Measurements from ENCODE around the gene TRIM34.
A peak's percentile ranks its signal among the peaks of the same experiment; 100 is the strongest.
"Not testable (repeated sequence)": the region's sequence is repeated elsewhere in the genome, so short reads cannot be mapped to it uniquely, and the experiment has no call there.

The TRIM34 gene

DNA sequence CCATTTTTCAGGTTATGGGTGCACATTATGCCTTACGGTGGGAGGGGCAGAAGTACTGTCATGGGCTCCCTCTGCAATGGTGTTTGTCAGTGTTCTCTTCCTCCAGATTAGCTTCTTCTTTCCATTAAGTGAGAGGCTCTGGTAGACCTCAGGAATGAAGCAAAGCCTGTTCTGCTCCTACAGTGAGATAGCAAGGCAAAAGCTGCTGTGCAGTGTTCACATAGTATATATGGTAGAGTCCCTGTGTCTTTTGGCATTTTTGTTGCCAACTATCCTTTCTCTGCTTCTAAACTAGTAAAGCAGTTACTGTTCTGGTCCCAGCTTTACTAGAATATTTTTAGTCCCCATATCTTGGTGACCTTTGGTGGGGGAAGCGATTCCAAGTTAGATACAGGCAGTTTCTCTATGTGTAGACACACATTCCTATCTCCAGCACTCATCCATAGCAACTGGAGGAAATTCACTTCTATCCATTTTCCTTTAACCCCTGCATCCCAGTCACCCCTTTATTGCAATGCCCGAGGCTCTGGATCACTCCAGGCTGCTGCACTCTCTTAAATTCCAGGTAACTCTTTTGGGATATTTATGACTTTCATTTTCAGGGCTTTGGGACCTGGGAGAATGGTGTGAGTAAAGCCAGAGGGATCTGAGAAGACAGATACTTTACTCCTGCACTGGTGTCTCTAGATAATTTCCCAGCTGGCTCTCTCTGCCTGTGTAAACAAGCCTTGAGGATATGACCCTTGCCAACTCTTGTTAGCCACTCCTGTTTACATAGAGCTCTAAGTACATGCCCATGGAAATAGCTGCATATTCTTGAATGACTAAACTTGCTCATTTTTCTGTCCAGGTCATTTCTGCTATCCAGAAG, 3.9 kb upstream of the TRIM34 start:
- DNase-seq (ENCODE audit: low read depth in 2 of 2): no peak

DNA sequence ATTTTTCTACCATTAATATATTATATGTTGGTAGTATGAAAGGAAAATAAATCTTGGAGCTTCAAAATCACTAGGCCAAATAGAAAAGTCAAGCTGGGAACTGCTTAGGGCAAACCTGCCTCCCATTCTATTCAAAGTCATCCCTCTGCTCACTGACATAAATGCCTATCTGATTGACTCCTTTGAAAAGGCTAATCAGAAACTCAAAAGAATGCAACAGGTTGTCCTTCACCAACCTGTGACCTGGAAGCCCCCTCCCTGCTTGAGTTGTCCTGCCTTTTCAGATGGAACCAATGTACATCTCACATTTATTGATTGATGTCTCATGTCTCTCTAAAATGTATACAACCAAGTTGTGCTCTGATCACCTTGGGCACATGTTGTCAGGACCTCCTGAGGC, 3.2 kb upstream of the TRIM34 start:
- no peak for DNase-seq (ENCODE audit: low read depth in 2 of 2)

DNA sequence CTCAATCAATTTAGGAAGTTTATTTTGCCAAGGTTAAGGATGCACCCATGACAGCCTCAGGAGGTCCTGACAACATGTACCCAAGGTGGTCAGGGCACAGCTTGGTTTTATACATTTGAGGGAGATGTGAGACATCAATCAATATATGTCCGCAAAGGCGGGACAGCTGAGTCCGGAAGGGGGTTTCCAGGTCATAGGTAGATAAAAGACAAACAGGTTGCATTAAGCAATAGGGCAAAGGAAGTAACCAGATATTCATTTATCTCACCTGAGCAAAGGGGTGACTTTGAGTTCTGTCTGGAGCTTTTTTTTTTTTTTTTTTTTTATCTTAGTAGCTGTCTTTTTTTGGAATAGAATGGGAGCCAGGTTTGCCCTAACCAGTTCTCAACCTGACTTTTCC, 2.0 kb upstream of the TRIM34 start:
- DNase-seq (ENCODE audit: low read depth in 2 of 2): no peak

DNA sequence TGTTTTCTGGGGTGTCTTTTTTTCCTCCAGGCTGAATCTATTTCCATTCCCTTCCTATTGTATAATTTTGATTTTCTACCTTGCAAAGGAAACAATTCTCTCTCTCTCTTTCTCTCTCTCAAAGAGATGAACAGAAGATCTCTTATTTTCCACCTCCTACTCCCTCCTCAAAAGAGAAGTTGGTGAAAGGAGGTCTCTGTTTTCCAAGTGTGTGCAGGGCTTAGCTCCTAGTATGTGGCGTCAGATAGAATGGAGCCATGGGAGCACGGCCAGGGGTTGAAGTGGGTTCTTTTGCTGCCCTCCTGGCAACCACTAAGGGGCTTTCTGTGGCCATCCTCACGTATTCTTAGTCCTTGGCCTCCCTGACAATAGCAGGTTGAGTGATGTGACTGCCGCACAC, 480 bp downstream of the TRIM34 start:
- no peak for DNase-seq (ENCODE audit: low read depth in 2 of 2)

GRCh38 chr11:5626196-5626595, 1.4 kb downstream of the TRIM34 start:
- no peak for DNase-seq (ENCODE audit: low read depth in 2 of 2)

DNA sequence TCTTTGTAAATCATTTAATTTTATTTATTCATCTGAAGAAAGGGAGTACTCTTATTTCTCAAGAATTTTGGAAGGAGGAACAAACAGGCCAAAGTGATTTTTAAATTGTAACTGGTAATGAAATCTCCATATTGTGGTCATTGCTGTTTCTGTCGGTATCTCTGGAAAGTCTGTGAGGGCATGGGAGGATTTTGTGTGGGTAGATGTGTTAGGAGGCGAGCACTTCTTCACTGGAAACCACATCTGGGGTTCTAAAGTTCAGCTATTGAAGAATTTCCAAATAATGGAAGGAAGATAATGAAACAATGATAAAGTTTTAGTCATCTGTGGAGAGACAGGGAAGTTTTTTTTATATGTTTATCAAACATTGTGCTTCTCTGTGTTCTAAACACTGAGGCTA, 6.6 kb downstream of the TRIM34 start:
- DNase-seq (ENCODE audit: low read depth in 2 of 2): no peak

DNA sequence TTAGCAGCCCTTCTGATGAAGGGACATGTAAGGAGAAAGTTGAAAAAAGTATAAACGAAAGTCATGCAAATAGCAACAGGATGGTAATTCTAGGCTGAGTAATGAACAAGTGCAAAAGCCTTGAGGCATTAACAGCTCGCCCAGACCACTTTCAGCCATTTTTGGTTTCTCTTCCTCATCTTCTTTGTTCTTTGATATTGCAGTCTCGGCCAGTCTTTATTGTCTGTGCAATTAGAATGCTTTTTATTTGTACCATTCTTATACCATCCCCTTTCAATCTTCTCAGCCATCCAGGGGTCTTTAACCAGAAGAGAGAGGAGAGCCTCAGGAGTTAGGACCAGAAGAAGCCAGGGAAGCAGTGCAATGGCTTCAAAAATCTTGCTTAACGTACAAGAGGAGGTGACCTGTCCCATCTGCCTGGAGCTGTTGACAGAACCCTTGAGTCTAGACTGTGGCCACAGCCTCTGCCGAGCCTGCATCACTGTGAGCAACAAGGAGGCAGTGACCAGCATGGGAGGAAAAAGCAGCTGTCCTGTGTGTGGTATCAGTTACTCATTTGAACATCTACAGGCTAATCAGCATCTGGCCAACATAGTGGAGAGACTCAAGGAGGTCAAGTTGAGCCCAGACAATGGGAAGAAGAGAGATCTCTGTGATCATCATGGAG, 7.3 kb downstream of the TRIM34 start:
- no peak for DNase-seq (ENCODE audit: low read depth in 2 of 2)

DNA sequence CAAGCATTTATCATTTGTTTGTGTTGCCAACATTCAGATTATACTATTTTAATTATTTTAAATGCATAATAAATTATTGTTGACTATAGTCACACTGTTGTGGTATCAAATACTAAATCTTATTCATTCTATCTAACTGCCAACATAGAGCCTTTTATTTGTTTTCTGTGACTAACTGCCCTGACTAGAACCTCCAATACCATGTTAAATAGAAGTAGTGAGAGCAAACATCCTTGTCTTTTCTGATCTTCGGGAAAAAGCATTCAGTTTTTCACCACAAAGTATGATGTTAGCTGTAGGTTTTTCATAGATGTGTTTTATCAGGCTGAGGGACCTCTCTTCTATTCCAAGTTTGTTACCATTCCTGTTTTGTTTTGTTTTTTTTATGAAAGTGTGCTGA, 15.2 kb downstream of the TRIM34 start:
- DNase-seq (ENCODE audit: low read depth in 2 of 2): no peak

DNA sequence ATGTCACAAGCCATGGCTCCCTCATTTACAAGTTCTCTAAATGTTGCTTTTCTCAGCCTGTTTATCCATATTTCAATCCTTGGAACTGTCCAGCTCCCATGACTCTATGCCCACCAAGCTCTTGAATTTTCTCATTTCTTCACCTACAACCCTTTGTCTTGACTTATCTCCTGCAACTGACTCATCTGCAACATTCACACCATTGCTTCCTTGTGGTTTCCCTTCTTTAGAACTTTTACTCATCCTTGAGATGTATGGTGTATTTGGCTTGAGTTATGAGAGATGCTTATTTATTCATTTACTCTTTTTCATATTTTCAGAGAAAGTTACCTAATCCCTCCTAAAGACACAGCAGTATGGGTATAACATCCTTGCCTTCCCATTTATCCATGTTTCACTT, 18.8 kb downstream of the TRIM34 start:
- no peak for DNase-seq (ENCODE audit: low read depth in 2 of 2)

DNA sequence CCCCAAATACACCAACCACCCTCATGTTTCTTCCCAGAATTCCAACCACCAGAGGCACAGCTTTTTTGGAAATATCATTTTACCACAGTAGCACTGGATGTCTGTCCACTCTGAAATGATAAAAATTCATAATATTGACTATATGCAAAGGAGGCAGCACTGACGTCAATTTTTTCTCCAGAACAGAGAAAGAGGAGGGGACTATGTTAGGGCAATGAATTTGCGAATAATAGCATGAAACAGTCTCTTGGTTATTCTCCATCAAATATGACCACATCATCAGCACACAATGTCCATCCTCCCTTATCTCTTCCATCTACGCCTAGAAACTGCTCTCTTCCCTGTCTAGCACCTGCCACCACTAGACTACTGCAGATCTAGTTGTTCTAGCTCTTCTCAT, 21.3 kb downstream of the TRIM34 start:
- DNase-seq (ENCODE audit: low read depth in 2 of 2): no peak

GRCh38 chr11:5655474-5655873, 30.7 kb downstream of the TRIM34 start:
- no peak for DNase-seq (ENCODE audit: low read depth in 2 of 2)

GRCh38 chr11:5656956-5657355, 32.2 kb downstream of the TRIM34 start:
- not testable (repeated sequence) for DNase-seq (ENCODE audit: low read depth in 2 of 2)

GRCh38 chr11:5658318-5658717, 33.5 kb downstream of the TRIM34 start:
- DNase-seq (ENCODE audit: low read depth in 2 of 2): no peak

GRCh38 chr11:5663511-5663910, 38.7 kb downstream of the TRIM34 start:
- DNase-seq (ENCODE audit: low read depth in 2 of 2): no peak

DNA sequence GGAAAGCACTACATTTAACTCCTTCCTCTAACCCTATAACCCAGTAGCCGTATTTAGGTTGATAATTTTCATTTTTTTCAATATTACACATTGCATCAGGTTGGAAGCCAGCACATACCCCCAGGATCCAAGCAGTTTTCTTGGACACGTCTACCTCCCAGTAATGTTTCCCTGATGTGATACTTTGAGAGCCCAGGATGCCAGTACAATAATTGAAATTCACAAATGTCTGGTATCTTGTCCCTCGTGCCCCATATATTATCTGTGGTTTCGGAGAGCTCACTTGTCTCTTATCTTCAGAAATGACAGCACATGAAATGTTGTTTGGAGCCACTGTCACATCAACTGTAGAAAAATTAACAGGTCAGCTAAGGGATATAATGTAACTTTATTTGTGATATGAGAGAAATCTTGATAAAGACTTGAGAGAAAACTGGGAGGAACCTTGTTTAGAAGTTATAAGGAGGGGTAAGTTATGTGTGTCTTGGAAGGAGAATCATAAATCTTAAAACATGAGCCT, 40.3 kb downstream of the TRIM34 start:
- no peak for DNase-seq (ENCODE audit: low read depth in 2 of 2)

GRCh38 chr11:5665746-5666401, 41.1 kb downstream of the TRIM34 start:
- no peak for DNase-seq (ENCODE audit: low read depth in 2 of 2)

DNA sequence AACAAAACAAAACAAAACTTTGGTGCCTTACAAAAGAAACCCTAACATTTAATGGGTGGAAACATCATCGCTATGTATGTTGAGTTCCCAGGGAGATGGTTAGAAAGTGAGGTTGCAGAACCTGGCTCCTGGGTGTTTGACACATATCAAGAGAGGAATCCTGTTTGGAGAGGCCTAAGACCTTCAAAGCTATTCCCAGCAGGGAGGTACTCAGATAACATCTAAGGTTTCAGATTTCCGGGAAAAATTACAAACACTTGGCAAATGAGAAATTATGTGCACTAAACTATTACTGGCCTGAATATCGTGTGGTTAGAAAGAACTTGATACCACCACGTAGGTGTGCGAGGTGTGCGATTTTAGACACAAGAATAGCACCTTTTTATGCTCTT, 41.6 kb downstream of the TRIM34 start:
- no peak for DNase-seq (ENCODE audit: low read depth in 2 of 2)

- no peak for DNase-seq (ENCODE audit: low read depth in 2 of 2)
Measured at GRCh38 chr11:5671831-5672230, 47.0 kb downstream of the TRIM34 start.

- DNase-seq (ENCODE audit: low read depth in 2 of 2): no peak
Measured at GRCh38 chr11:5674391-5674790, 49.6 kb downstream of the TRIM34 start.

GRCh38 chr11:5679811-5680210, 55.0 kb downstream of the TRIM34 start:
- no peak for DNase-seq (ENCODE audit: low read depth in 2 of 2)

- not testable (repeated sequence) for DNase-seq (ENCODE audit: low read depth in 2 of 2)
Measured at GRCh38 chr11:5682890-5683441, 58.2 kb downstream of the TRIM34 start.

GRCh38 chr11:5683620-5684019, 58.8 kb downstream of the TRIM34 start:
- peak in 1 of 2 experiments; percentile 9 for DNase-seq (ENCODE audit: low read depth in 2 of 2)
